IMR-90 (cell line): Measurements from ENCODE around the gene C6orf15. TPM values are rescaled to one million over a fixed set of nuclear protein-coding genes. Genes with fewer than 3 reads are reported as not detected.

Source experiments
- ATAC-seq: fragments of 200-7000 bp; cut with Tn5 transposase; 2 replicates; pipeline ENCODE4 v1.9.1; 2020; ENCODE audit warnings: low read depth, mild to moderate bottlenecking, moderate library complexity
- BruUV-seq: library from RNA; stranded (reverse); fragments of 400-500 nt; replicated peaks from 2 replicates; lab custom pipeline; 2021; lab: Mats Ljungman, UMichigan
- CTCF ChIA-PET: fragments of 300-600 bp; formaldehyde crosslinking; extraction: SDS; loops from one replicate; lab custom pipeline; 2021; ENCODE audit warnings: antibody characterized with exemption; lab: Yijun Ruan, JAX
- POLR2A ChIA-PET: fragments of 300-600 bp; sonication (Branson Sonifier 250); formaldehyde crosslinking; loops from one replicate; lab custom pipeline; 2022; ENCODE audit warnings: antibody characterized with exemption; ENCODE audit not compliant: unreplicated experiment; lab: Charles Lee
- DNase-seq: peaks from one replicate; pipeline ENCODE4 v3.0.0; 2013
- H2AFZ ChIP-seq: replicated peaks from 2 replicates; pipeline ENCODE3; 2013; ENCODE audit warnings: low read length, mild to moderate bottlenecking; ENCODE audit not compliant: poor library complexity
- H2AK5ac ChIP-seq: 2 replicates; pipeline ENCODE4 v1.6.1; 2013; ENCODE audit warnings: low read depth, low read length, inconsistent platforms
- H2AK9ac ChIP-seq: replicated peaks from 2 replicates; pipeline ENCODE3; 2013; ENCODE audit warnings: mild to moderate bottlenecking, low read depth, low read length, moderate library complexity; ENCODE audit not compliant: poor library complexity
- H2BK120ac ChIP-seq: 2 replicates; pipeline ENCODE4 v1.6.1; 2013; ENCODE audit warnings: low read depth, low read length, inconsistent platforms
- H2BK15ac ChIP-seq: 3 replicates; pipeline ENCODE4 v1.6.1; 2013; ENCODE audit warnings: low read depth, low read length, inconsistent platforms
- H2BK20ac ChIP-seq: 2 replicates; pipeline ENCODE4 v1.6.1; 2013; ENCODE audit warnings: low read depth, mild to moderate bottlenecking, inconsistent platforms, low read length, moderate library complexity
- H2BK5ac ChIP-seq: 2 replicates; pipeline ENCODE4 v1.6.1; 2013; ENCODE audit warnings: mild to moderate bottlenecking, low read depth, low read length, inconsistent platforms; ENCODE audit not compliant: poor library complexity, severe bottlenecking
- H3K14ac ChIP-seq: replicated peaks from 2 replicates; pipeline ENCODE4 v1.6.1; 2013; ENCODE audit warnings: low read depth, low read length, inconsistent platforms
- H3K18ac ChIP-seq: 2 replicates; pipeline ENCODE4 v1.6.1; 2013; ENCODE audit warnings: low read depth, low read length, control low read depth
- H3K23ac ChIP-seq: 2 replicates; pipeline ENCODE4 v1.6.1; 2013; ENCODE audit warnings: low read depth, low read length, inconsistent platforms
- H3K27ac ChIP-seq: 2 replicates; pipeline ENCODE4 v1.5.1; 2013; ENCODE audit warnings: mild to moderate bottlenecking, control low read depth, low read length; ENCODE audit not compliant: insufficient read depth
- H3K27me3 ChIP-seq: 2 replicates; pipeline ENCODE4 v1.6.1; 2013; ENCODE audit warnings: low read length; ENCODE audit not compliant: control insufficient read depth, insufficient read depth
- H3K36me3 ChIP-seq: 2 replicates; pipeline ENCODE4 v1.6.1; 2013; ENCODE audit warnings: low read length, mixed read lengths; ENCODE audit not compliant: control insufficient read depth, insufficient read depth
- H3K4ac ChIP-seq: 2 replicates; pipeline ENCODE4 v1.6.1; 2013; ENCODE audit warnings: low read depth, low read length, inconsistent platforms
- H3K4me1 ChIP-seq: 2 replicates; pipeline ENCODE4 v1.6.1; 2013; ENCODE audit warnings: low read length, mixed read lengths; ENCODE audit not compliant: control insufficient read depth, insufficient read depth
- H3K4me2 ChIP-seq: 2 replicates; pipeline ENCODE4 v1.6.1; 2013; ENCODE audit warnings: low read depth, mild to moderate bottlenecking, control low read depth, low read length, moderate library complexity
- H3K4me3 ChIP-seq: 2 replicates; pipeline ENCODE4 v1.5.1; 2013; ENCODE audit warnings: low read depth, mild to moderate bottlenecking, control low read depth, low read length, moderate library complexity; ENCODE audit not compliant: insufficient read depth
- H3K56ac ChIP-seq: 2 replicates; pipeline ENCODE4 v1.6.1; 2013; ENCODE audit warnings: low read length, inconsistent platforms; ENCODE audit not compliant: insufficient read depth; ENCODE audit errors: extremely low read depth
- H3K79me1 ChIP-seq, 2 experiments: 2 replicates each; pipeline ENCODE4 v1.6.1; 2013; ENCODE audit warnings: low read length in 2 of 2, inconsistent platforms in 1 of 2, low read depth in 1 of 2
- H3K9ac ChIP-seq: 2 replicates; pipeline ENCODE4 v1.6.1; 2013; ENCODE audit warnings: low read depth, low read length, control low read depth
- H3K9me1 ChIP-seq: 2 replicates; pipeline ENCODE4 v1.6.1; 2013; ENCODE audit warnings: low read length, inconsistent platforms; ENCODE audit not compliant: insufficient read depth
- H3K9me3 ChIP-seq: 2 replicates; pipeline ENCODE4 v1.6.1; 2013; ENCODE audit warnings: low read length; ENCODE audit not compliant: control insufficient read depth, insufficient read depth
- H4K20me1 ChIP-seq: 2 replicates; pipeline ENCODE4 v1.6.1; 2013; ENCODE audit warnings: low read length, inconsistent platforms; ENCODE audit not compliant: insufficient read depth
- H4K5ac ChIP-seq: 2 replicates; pipeline ENCODE4 v1.6.1; 2013; ENCODE audit warnings: mild to moderate bottlenecking, low read depth, low read length, control low read depth
- H4K8ac ChIP-seq, 2 experiments: 2 replicates each; pipeline ENCODE4 v1.6.1; 2013; ENCODE audit warnings: low read depth in 2 of 2, low read length in 2 of 2, control low read depth in 1 of 2, inconsistent platforms in 1 of 2
- H4K91ac ChIP-seq: 2 replicates; pipeline ENCODE4 v1.6.1; 2013; ENCODE audit warnings: low read depth, low read length, inconsistent platforms; ENCODE audit not compliant: insufficient read depth
- BHLHE40 ChIP-seq: fragments of 150-350 bp; IDR thresholded peaks from 2 replicates; pipeline ENCODE4 v1.6.1; 2016; ENCODE audit warnings: mild to moderate bottlenecking, low read depth, low read length
- FOS ChIP-seq: fragments of 150-350 bp; IDR thresholded peaks from 2 replicates; pipeline ENCODE4 v1.6.1; 2016; ENCODE audit warnings: low read depth, low read length
- MAZ ChIP-seq: IDR thresholded peaks from 2 replicates; pipeline ENCODE4 v1.6.1; 2012; ENCODE audit warnings: low read depth, mild to moderate bottlenecking, low read length, improper control_type of control experiment, moderate library complexity, borderline replicate concordance
- MXI1 ChIP-seq: IDR thresholded peaks from 2 replicates; pipeline ENCODE4 v1.6.1; 2012; ENCODE audit warnings: low read depth, mild to moderate bottlenecking, low read length, moderate library complexity, borderline replicate concordance
- WGBS, 2 experiments: methylation state at CpG; one replicate each; pipeline versions ENCODE4 v1.1.5 to v1.1.7; 2013; ENCODE audit warnings: missing lambda C conversion rate in 2 of 2; ENCODE audit not compliant: insufficient read length in 1 of 2; ENCODE audit errors: extremely low coverage in 2 of 2; 5-methylcytosine and 5-hydroxymethylcytosine counted together
- dilution Hi-C: fragments of 300-500 bp; cut with HindIII; formaldehyde crosslinking; loops from one replicate; pipeline ENCODE4 v1.14.3; 2018; ENCODE audit warnings: low sequenced_read_pairs; ENCODE audit not compliant: unreplicated experiment
- in situ Hi-C: fragments of 300-500 bp; cut with MboI; formaldehyde crosslinking; loops from 3 replicates; pipeline ENCODE4 v1.14.3; 2019; ENCODE audit warnings: low sequenced_read_pairs, inconsistent platforms, mixed read lengths
- intact Hi-C: fragments of 100-400 bp; cut with micrococcal nuclease; formaldehyde crosslinking; loops from 2 replicates; pipeline ENCODE4 v1.10.0; 2022
- polyA plus RNA-seq, 3 experiments: library from polyadenylated mRNA; depleted of rRNA; stranded (reverse); fragments of >200 nt; gene quantifications; 2 replicates each; pipeline ENCODE4 v1.2.3, GENCODE V29; 2012; ENCODE audit warnings: low replicate concordance in 1 of 3
- total RNA-seq: library from RNA; depleted of rRNA; stranded (reverse); fragments of >200 nt; gene quantifications from 2 replicates; pipeline ENCODE4 v1.2.3, GENCODE V29; 2012
- TF ChIP-seq, protein P1 (sequence below): fragments of 150-350 bp; IDR thresholded peaks from 2 replicates; pipeline ENCODE4 v1.6.1; 2016; ENCODE audit warnings: low read depth, mild to moderate bottlenecking, low read length, moderate library complexity, borderline replicate concordance

C6orf15 gene
- total and polyA plus RNA-seq, 2 of the 4 experiments (the other 2 are of a cell fraction) = not detected

DNA sequence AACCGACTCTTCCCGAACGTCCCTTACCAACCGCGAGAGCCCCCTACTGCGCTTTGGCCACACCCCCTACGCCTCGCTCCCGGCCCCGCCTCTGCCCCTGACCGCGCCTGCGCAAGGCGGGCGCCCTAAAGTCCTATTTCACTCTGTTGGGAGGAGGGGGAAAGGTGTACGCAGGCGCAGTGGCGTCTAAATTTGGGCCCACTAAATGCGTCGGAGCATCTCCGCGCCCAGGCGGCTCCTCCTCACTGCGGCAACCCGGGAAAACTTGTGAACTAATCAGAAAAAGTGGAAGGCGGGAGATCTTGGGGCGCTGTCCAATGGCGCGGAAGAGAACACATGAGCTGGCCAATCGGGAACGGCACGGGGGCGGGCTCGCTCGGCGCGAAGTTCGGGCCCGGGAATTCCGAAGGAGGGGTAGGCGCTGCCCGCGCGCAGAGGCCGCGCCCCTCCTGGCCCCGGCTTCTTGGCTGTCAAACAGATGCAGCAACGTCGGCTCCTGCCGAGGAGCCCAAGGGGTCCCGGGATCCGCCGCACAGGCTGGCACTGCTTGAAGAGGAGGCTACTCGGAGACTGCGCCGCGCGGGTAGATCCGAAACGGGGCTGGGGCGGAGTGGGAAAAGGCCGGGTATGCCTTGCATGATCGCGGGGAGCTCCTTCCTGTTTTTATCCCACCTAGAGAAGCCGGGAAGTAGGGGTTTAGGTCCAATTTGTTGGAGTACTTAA lies 45.9 kb upstream of the C6orf15 start, which contains the start of gene TCF19:
TCF19 (plus strand) TSS at position 450 of the 723 bp plus-strand sequence. CDS start 881 bp downstream, outside the sequence.
- H3K79me1 ChIP-seq = peaks cover 14 to 56% of the 10 kb centered on the region in 2 experiments
- no peaks in the 10 kb centered on the region for H3K27me3 ChIP-seq
- peak within 1 kb of the TSS; percentile 87 to 88 for H4K8ac ChIP-seq
- ChIA-PET CTCF (interaction anchor here (0.9 kb wide), 1 partner anchor 38 kb away, joined by 5 read pairs; no protein-coding TSS in a partner anchor), POLR2A (no interaction called here)
- peak within 1 kb of the TSS; percentile 69 for H3K4me3 ChIP-seq
- in situ Hi-C loops (no loop called here), dilution Hi-C loops (no loop called here), intact Hi-C loops (no loop called here)
- DNase-seq = peak; percentile 99
- peak within 1 kb of the TSS; percentile 70 for H3K56ac ChIP-seq
- H3K14ac ChIP-seq = peak within 1 kb of the TSS; percentile 79
- H4K20me1 ChIP-seq = peaks cover 1% of the 10 kb centered on the region; the same call in 1 of the 2 replicates
- H3K9me1 ChIP-seq = peaks cover 19% of the 10 kb centered on the region
- H3K18ac ChIP-seq = peak within 1 kb of the TSS; percentile 13
- WGBS, 2 experiments = 0% methylated on average over 35 of the region's 65 CpGs; no CpG with 5 or more reads in 1 of the 2 experiments
- peak within 1 kb of the TSS; percentile 76 for H3K4ac ChIP-seq
- peak within 1 kb of the TSS; percentile 77 for H3K4me2 ChIP-seq
- peak within 1 kb of the TSS; percentile 88 for H3K23ac ChIP-seq
- peaks cover 10% of the 10 kb centered on the region for H3K4me1 ChIP-seq
- ATAC-seq = peak; percentile 97
- no TSS peak for BruUV-seq
- no peak within 1 kb of the TSS; the same call in 2 of the 3 replicates for H2BK15ac ChIP-seq
- peak within 1 kb of the TSS; percentile 97 for H2AFZ ChIP-seq
- H4K5ac ChIP-seq = peak within 1 kb of the TSS; percentile 40
- peak within 1 kb of the TSS; percentile 68 for H3K9ac ChIP-seq
- no peak within 1 kb of the TSS for H2BK20ac ChIP-seq
- H4K91ac ChIP-seq = peak within 1 kb of the TSS; percentile 44; the same call in 1 of the 2 replicates
- H2BK120ac ChIP-seq = no peak within 1 kb of the TSS
- TF ChIP-seq MXI1 = peak; percentile 87
- peak; percentile 79 for TF ChIP-seq BHLHE40
- TF ChIP-seq, protein P1, sequence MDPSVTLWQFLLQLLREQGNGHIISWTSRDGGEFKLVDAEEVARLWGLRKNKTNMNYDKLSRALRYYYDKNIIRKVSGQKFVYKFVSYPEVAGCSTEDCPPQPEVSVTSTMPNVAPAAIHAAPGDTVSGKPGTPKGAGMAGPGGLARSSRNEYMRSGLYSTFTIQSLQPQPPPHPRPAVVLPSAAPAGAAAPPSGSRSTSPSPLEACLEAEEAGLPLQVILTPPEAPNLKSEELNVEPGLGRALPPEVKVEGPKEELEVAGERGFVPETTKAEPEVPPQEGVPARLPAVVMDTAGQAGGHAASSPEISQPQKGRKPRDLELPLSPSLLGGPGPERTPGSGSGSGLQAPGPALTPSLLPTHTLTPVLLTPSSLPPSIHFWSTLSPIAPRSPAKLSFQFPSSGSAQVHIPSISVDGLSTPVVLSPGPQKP = no peak
- peak; percentile 96 for TF ChIP-seq MAZ
- peak; percentile 68 for TF ChIP-seq FOS
- peaks cover 7% of the 10 kb centered on the region; the same call in 1 of the 2 replicates for H3K36me3 ChIP-seq
- H2BK5ac ChIP-seq = peak within 1 kb of the TSS; percentile 43
- H2AK9ac ChIP-seq = peak within 1 kb of the TSS; percentile 91
- H2AK5ac ChIP-seq = peak within 1 kb of the TSS; percentile 86
- no peaks in the 10 kb centered on the region for H3K9me3 ChIP-seq
- peak within 1 kb of the TSS; percentile 86 for H3K27ac ChIP-seq
